Peyer's patch (tissue), 4 donors: ENCODE data around the gene PRR15L.

Experiments
- POLR2A ChIP-seq, 2 donors: fragments of 450-650 bp; IDR thresholded peaks; one replicate each; pipeline ENCODE4 v1.5.1; 2017; ENCODE audit warnings: antibody characterized with exemption in 2 of 2, mild to moderate bottlenecking in 2 of 2, moderate library complexity in 2 of 2
- TF ChIP-seq, protein P1 (sequence below), 6 experiments: fragments of 450-650 bp in 4 of 6; fragments of 200-600 bp in 2 of 6; sonication (generic) in 1 of 6; IDR thresholded peaks; one replicate each; pipeline ENCODE4 v1.5.1; 2017 to 2019; ENCODE audit warnings: antibody characterized with exemption in 6 of 6, mild to moderate bottlenecking in 3 of 6, moderate library complexity in 1 of 6

DNA sequence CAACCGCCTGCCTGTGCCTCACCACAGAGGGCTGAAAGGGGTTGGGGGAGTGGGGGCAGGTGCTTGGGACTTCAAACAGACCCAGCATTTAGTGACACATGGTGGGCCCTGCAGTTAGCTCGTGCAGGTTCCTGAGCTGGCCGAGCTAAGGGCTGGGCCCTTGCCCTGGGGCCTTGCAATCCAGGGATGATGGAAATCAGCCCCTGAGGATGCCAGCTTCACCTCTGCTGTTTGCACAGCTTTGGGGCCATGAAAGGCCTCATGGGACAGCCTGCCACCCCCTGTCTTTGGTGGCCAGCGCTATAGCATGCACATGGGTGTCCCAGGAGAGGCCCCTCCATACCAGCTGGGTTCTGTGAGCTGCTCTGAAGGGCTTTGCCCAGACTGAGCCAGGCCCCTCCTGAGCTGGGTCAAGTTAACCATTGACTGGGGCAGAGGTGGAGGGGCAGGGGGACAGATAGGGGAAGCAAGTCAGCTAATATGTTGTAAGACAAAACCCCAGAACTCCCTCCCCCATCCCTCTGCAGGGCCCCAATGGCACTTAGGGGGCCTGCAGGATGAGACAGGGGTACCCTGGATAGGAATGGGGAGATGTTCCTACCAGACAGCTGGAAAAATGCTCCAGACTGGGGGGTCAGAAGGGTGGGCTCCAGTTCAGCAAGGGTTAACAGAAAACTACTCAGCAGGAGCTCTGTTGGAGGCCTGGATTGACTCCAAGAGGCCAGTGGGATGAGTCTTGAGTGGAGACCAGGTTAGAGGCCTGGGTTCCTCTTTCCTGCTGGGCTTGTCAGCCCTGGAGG, 692 bp downstream of the PRR15L start:
- TF ChIP-seq, protein P1, sequence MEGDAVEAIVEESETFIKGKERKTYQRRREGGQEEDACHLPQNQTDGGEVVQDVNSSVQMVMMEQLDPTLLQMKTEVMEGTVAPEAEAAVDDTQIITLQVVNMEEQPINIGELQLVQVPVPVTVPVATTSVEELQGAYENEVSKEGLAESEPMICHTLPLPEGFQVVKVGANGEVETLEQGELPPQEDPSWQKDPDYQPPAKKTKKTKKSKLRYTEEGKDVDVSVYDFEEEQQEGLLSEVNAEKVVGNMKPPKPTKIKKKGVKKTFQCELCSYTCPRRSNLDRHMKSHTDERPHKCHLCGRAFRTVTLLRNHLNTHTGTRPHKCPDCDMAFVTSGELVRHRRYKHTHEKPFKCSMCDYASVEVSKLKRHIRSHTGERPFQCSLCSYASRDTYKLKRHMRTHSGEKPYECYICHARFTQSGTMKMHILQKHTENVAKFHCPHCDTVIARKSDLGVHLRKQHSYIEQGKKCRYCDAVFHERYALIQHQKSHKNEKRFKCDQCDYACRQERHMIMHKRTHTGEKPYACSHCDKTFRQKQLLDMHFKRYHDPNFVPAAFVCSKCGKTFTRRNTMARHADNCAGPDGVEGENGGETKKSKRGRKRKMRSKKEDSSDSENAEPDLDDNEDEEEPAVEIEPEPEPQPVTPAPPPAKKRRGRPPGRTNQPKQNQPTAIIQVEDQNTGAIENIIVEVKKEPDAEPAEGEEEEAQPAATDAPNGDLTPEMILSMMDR (IDR thresholded peaks at IDR 0.05): no peak
- peak; percentile 22 to 44 for TF ChIP-seq POLR2A (IDR thresholded peaks at IDR 0.05)
